GM21786 (cell line): ENCODE results near the gene GRID1.
"Not testable (repeated sequence)": the region's sequence is repeated elsewhere in the genome, so short reads cannot be mapped to it uniquely, and the experiment has no call there.

Source experiments
- ATAC-seq: cut with Tn5 transposase; IDR thresholded peaks from one replicate; pipeline ENCODE4 v1.9.1; 2021; ENCODE audit not compliant: unreplicated experiment

GRID1 gene

DNA sequence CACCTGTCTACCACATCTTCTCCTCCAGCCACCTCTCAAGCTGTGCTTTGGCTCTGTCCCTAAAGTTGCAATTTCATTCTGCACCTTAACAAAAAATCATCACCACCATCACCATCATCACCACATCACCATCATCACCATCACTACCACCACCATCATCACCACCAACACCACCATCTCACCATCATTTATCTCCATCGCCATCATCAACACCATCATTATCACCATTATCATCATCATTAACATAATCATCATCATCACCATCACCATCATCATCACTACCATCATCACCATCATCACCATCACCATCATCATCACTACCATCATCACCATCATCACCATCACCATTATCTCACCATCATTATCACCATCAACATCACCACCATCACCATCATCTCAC, 245.4 kb downstream of the GRID1 start:
- no peak for ATAC-seq

DNA sequence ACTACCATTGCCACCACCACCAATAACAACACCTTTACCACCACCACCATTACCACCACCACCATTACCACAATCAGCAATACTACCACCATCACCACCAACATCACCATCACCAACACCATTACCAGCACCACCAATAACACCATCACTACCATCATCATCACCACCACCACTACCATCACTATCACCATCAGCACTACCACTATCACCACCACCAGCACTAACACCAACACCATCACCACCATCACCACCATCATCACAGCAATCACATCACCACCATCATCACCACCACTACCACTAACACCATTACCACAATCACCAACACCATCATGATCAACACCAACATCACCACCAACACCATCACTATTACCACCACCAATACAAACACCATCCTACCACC, 249.5 kb downstream of the GRID1 start:
- ATAC-seq = no peak

DNA sequence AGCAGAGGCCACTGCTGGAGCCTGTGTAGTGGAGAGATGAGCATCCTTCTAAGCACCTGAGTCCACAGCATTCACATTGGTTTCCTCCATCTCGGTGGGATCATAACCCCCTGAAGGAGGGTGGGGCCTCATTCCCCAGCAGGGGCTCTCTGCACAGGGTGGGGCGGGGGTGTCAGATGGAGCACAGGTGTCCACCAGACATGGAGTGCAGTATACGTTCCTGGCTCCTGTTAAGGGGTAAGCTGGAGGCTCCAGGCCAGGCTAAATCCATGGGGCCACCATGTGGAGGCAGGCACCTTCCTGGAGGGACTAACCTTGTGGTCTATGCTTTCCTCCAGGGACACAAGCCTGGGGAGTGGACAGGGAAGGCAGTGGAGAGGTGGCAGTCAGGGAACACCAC, 252.6 kb downstream of the GRID1 start:
- no peak for ATAC-seq

DNA sequence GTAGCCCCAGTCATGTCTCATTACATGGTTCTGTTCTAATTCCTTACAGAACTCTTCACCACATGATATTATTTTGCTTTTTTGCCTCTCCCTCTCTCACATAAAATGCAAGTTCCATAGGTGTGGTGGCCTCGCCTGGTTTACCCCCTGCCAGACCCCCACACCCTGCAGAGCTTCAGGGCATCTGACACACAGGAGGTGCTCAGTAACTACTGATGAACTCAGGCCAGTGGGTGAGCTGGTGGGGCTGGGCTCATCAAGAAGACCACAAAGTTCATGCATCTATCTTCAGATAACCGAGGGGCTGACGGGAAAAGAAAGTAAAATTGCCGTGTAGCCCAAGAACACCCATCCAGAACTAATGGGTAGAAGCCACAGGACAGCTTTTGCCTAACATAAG, 253.1 kb downstream of the GRID1 start:
- no peak for ATAC-seq

DNA sequence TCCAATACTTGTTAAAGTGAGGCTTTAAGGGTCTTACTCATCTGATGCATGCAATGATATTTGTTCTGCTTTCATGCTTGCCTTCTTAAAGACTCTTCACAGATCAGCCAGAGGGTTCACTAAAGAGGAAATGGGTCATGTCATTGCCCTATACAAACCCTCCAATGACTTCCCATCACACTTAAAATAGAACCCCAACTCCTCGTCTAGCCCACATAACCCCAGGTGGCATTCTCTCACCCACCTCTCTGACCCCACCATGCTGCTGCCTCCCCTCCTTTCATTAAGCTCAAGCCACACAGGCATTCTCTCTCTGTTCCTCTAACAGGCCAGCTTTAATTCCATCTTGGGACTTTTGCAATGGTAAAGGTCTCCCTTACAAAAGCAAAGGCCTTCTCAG, 253.6 kb downstream of the GRID1 start:
- ATAC-seq = no peak

DNA sequence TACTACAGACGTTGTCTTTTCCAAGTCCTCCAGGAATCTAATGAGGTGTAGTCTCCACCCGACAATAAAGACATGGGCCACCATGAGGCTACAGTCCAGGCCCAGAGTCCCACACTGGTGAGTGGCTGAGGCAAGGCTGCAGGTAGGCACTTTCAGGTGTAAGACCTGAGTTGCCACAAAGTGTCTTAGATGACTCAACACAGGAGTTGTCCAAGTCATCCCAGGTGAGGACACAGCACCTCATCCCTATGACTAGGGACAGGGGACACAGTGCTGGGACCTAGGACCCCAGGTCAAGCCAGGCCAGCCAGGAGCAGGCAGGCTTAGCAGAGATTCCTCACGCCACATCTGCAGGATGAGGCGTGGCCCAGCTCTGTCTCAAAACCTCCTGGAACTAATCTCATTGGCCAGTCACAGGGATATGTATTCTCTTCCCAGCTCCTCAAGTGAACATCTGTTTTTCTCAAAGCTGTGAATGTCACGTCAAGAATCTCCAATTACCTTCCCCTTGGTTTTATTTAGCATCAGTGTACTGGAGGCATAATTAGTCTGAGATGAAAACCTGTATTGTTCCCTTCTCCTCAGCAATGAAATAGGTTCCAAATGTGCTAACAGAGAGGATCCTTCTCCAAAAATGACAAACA, 254.6 kb downstream of the GRID1 start:
- ATAC-seq = no peak

DNA sequence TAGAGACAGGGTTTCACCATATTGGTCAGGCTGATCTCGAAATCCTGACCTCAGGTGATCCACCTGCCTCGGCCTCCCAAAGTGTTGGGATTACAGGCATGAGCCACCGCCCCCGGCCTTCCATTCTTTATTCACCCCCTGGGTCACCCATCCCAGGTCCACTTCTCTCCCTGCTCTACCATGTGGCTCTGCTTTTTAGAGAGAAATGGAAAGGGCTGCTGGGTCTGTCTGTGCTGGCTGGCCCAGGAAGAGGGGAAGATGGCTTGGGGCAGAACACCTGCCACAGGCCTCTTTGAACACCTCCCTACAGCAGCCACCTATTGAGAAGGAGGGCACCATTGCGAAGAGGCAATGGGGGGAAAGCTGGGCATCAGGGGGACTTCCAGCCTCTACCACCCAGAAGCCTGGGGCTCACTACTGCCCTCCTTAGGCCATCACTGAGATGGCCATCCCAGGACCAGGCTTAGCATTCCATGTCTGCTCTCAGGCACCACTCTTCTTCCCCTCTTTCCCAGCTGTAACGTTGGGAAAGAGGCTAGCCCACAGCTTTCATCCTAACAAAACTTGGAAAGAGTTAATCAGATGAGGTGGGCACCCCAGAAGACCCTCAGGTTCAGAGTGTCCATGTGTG, 256.3 kb downstream of the GRID1 start:
- no peak for ATAC-seq

DNA sequence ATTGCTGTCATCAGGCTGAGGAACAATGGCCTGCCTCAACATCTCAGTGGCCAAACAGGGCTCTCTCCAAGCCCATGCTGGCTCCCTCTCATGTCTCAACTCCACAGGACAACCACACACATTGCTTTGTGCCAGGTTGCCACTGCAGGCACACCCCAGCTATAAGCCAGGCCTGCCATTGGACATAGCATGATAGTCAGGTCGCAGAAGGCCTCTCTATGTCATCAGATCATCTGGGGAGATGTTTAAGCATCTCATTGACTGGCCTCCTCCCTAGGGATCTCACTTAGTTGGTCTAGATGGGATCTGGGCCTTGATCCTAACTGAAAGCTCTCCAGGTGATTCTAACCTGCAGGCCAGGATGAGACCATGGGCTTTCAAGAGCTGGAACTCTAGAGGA, 257.2 kb downstream of the GRID1 start:
- ATAC-seq = no peak

DNA sequence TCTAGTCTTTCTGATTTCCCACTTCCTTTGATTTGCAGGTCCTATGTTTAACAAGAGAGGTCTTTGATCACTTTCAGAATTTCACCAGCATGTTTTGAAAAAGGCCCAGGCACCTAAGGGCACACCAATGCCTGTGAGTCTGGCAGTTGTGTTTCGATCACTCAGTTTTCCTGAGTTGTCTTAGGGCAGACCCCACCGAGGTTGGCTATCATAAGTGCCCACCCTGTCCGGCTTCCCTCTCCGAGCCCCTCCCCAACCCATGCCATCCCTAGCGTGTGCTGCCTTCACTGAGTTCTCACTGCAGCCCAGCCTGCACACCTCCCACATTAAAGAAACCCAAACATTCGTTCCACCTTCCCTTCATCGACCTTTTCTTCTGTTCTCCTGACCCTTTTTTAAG, 257.9 kb downstream of the GRID1 start:
- no peak for ATAC-seq

DNA sequence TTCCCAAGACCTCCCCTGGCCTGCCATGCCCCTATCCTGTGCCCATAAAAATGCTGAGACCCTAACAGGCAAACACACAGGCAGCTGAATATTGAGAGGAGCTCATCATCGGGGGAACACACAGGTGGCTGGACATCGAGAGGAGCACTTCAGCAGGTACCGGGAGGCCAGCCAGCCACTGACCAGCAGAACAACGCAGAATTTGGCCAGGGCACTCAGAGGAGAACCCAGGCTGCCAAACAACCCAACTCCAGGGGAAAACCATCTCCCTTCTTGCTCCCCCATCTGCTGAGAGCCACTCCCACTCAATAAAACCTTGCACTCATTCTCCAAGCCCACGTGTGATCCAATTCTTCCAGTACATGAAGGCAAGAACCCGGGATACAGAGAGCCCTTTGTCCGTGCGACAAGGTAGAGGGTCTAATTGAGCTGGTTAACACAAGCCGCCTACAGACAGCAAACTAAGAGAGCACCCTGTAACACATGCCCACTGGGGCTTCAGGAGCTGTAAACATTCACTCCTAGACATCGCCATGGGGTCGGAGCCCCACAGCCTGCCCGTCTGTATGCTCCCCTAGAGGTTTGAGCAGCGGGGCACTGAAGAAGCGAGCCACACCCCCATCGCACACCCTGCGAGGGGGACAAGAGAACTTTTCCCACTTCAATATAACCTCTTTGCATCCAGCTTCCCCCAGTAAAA, 258.8 kb downstream of the GRID1 start:
- not testable (repeated sequence) for ATAC-seq

DNA sequence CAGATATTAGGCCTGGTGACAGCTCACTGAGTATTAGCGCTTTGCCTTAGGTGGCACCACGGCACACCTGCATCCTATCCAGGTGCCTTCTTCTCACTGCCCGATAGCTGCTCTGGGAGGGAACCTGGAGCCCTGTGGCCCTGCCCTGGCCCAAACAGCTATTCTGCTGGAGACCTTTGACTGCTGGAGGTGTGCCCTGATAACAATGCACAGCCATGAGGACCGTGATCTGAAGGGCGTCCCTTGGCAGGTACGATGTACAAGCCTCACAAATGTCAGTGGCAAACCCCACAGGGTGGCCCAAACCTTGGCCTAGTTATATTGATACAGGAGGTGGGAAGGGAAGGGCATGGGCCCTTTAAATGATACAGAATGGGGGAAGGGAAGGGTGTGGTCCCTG, 259.5 kb downstream of the GRID1 start:
- ATAC-seq = no peak

DNA sequence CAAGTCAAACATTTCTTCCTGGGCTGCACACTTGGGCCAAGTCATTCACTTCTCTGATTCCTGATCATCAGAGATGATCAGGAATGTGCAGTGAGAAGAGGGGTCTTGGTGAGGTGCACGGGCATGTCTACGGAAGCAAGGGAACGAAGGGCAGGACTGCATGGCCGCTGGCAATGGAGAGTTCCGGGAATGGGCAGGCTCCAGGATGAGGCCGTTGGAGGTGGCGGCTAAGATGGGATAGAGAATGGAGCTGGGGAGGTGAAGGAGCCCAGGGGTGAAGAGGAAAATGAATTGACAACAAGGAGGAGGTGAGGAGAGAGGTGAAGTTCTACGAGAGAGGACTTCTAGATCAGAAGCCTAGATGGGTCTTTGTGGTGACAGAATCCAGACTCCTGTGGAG, 260.0 kb downstream of the GRID1 start:
- no peak for ATAC-seq

DNA sequence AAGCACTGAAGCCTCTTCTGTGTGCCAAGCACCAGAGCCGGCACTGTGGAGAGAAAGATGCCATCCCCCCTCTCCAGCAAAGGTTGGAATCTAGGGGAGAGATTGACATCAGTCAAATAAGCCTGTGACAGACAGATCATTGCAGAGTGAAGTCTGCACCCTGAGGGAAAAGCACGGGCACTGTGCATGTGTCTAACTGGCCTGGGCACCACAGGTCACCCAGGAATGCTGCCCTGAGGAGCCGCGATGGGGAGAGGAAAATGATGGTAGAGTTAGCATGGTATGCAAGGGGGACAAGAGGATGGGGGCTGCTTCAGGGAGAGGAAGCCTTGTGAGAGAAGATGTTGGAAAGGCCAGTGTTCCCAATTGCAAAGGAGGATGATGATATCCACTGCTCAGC, 261.0 kb downstream of the GRID1 start:
- ATAC-seq = no peak

DNA sequence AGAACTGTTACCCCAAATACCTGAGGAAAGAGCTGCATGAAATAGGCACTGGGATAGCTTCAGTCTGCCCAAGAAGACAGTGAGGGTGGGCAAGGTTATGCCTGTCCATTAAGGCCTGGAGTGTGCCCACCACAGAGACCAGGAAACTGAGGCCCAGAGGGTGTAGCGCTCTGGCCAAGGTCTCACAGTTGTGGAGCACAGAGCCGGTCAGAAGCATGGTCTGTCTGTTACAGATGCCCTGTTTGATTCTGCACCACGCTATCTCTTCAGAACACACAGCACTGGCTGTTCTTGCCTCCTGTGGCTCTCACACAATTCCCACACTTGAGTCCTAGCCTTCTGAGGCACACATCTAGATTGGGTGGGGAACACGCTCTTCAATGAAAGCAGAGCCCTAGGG, 261.4 kb downstream of the GRID1 start:
- no peak for ATAC-seq

DNA sequence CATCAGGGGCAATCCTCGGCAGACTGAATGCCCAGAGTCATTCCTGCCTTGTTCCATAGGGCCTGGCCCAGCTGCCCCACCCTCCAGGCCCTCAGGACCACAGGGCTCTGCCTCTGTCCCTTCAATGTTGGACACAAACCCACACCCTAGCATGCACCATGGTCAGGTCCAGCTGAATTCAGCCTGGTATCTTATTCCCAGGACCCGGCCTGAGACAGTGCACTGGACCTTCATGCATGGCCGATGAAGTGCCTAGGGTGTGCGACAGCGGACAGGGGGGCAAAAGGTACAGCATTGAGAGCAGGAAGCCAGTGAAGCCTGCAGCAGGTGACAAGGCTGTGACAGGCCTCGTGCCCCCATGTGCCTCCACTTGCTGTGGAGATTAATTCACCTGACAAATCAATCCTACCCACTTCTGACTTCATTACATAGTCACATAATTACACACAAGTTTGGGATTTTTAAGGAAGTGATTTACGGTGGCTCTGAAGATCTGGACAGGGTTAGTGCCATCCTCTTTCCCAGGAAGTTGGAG, 261.9 kb downstream of the GRID1 start:
- no peak for ATAC-seq

DNA sequence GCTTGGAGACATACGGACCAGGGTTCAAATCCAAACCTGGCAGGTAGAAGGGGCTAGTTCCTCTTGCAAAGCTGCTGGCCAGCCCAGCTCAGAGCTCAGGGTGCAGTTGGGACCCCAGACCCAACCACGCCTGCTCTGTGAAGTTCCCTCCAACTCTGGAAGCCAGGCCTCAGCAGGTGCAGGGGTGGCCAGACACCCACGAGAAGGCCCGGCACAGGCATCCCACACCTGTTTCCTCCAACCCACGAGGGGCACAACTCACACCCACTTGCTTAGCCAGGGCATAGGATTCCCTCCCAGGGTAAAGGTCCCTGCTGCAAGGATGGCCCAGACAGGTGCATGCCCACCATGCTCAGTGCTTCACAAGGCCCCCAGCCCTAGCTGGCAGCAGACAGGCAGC, 262.4 kb downstream of the GRID1 start:
- no peak for ATAC-seq

DNA sequence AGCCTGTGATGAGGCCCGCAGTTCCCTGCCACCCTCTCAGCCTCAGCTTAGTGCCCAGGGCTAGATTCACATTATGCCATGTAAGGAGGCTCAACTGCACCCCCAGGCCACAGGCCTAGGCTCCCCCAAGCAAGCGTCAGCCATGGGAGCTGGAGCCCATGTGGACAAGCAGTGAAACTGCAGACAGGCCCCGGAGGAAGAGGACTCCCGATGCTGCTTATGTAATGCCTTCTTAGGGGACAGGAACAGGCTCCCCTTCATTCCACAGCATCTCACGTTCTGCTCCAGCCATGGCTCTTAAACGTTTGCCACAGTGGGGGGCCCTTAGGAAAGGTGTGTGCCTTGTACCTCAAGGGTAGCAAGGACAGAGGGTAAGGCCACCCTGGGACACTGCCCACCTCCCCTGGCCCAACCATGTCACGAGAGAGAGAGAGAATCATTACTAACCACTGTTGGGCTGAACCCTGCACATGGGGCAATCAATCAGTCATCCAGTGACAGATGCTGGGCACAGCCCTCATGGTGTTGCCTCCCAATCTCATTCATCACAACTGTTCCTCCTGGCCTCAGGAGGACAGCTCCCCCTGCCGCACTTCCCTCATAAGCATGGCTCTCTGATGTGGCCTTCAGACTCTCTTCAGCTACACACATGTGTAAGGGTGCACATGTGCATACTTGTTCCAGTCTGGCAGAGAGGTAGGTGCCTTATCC, 263.0 kb downstream of the GRID1 start:
- ATAC-seq = no peak

DNA sequence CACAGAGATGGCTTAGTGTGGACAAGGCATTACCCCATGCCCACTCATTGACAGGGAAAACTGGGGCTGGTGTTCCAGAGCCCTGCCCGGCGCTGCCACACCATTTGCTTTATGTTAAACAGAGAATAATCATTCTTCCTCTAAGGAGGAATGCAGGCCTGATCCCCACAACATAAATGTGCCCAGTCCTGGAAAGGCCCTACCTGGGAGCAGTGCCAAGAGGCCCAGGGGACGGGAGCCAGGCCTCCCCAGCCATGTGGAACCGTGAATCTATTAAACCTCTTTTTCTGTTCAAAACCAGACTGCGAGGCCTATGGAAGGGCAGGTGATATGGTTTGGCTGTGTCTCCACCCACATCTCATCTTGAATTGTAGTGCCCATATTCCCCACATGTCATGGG, 264.1 kb downstream of the GRID1 start:
- ATAC-seq = no peak

DNA sequence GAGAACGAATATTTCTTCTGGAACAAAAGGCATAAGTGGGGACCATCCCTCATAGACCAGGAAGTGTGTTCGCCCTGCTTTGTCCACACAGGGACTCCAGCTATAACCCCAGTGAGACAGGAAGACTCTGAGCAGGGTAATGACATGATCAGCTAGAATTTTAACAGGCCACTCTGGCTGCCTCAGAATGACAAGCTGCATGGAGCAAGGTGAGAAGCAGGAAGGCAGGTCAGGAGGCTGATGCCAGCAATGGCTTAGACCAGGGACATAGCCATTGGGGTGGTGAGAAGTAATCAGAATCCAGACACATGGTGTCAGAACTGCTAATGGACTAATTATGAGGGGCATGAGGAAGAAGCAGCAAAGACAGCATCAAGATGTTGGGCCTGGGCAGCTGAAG, 264.6 kb downstream of the GRID1 start:
- no peak for ATAC-seq

DNA sequence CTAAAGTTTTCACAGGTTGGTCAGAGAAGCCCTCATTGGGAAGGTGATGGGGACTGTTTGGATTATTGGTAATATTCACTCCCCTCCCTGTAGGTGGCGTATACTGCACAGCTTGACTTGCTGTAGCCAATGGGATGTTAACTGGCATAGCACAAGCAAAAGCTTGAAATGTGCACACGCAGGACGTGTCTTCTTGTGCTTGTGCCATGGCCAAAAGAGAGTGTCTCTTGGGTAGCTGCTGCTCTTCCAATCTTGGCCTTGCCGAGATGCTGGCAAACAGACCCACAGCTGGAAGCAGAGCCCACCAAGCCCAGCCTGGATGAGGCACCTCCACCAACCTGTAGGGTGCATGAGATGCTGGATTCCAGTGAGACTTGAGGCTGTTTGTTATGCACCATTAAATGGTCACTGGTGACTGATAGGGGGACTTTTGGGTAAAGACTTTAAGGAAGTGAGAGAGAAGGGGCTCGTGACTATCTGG, 266.0 kb downstream of the GRID1 start:
- ATAC-seq = peak; percentile 63

DNA sequence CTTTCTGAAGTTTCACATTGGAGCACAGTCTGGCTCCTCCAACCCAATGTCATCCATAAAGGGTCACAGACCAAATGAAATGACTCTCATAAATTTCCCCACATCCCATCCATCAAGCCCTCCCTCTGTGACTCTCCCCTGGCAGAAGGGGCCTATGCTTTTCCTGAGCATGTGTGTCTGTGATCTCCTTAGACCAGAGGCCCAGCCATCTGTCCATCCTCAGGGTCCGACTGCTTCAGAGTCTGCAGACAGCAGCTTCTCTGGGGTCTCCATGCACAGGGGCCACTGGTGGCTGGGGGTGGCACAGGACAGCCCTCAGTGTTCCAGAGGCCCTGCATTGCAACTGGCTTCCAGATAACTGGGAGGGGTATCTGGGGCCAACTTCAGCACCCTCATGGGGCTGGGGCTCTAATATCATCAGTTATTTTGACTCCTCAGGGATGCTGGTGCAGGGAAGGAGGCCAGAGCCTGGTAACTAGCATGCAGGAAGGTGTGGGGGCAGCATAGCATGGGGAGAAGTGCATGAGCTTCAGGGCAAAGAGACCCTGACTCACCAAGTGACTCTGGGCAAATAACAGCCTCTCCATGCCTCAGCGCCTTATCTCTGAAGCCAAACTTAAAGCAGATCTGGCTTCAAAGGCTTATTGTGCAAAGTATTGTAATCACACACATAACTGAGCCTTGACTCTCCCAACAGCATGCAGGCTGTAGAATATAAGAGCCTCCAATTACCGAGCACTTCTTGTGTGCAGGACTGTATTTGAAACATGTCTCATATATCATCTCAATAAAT, 266.9 kb downstream of the GRID1 start:
- no peak for ATAC-seq
